SK-N-SH (cell line): Measurements from ENCODE around the gene PAMR1. TPM values are rescaled to one million over a fixed set of nuclear protein-coding genes. Genes with fewer than 3 reads are reported as not detected.

Experiments
- CTCF ChIA-PET: fragments of 300-600, 350-600 bp; formaldehyde crosslinking; extraction: SDS; loops from one replicate; lab custom pipeline; 2021; lab: Yijun Ruan, JAX
- POLR2A ChIA-PET: fragments of 350-600 bp; sonication (Branson Sonifier 250); formaldehyde crosslinking; extraction: SDS; loops from one replicate; lab custom pipeline; 2020; ENCODE audit warnings: antibody characterized with exemption, inconsistent platforms; lab: Yijun Ruan, JAX
- DNase-seq: peaks from one replicate; pipeline ENCODE4 v3.0.0; 2012
- H2AFZ ChIP-seq: fragments of 200-600 bp; sonication (generic); 2 replicates; pipeline ENCODE4 v1.8.1; 2016; ENCODE audit warnings: antibody characterized with exemption, mild to moderate bottlenecking, low read depth
- H3F3A ChIP-seq: fragments of 200-600 bp; sonication (generic); replicated peaks from 2 replicates; pipeline ENCODE3; 2016; ENCODE audit warnings: antibody characterized with exemption, mild to moderate bottlenecking; ENCODE audit not compliant: insufficient read depth
- H3K27ac ChIP-seq, 2 experiments: fragments of 200-500 bp in 1 of 2; fragments of 200-600 bp in 1 of 2; sonication (Bioruptor generic) in 1 of 2; sonication (generic), shearing (Covaris generic) in 1 of 2; 2 replicates each; pipeline versions ENCODE4 v1.5.1 to v1.6.1; 2014 to 2016; ENCODE audit warnings: low read depth in 2 of 2, inconsistent platforms in 1 of 2, low read length in 1 of 2, mild to moderate bottlenecking in 1 of 2, mixed read lengths in 1 of 2
- H3K27me3 ChIP-seq: fragments of 200-600 bp; sonication (generic), shearing (Covaris generic); 2 replicates; pipeline ENCODE4 v1.6.1; 2016; ENCODE audit warnings: mixed run types; ENCODE audit not compliant: insufficient read depth
- H3K36me3 ChIP-seq, 2 experiments: fragments of 200-500 bp in 1 of 2; fragments of 200-600 bp in 1 of 2; sonication (Bioruptor generic) in 1 of 2; sonication (generic) in 1 of 2; replicated peaks in 1 of 2; 2 replicates each; pipeline versions ENCODE3 to v1.5.1; 2014 to 2016; ENCODE audit warnings: low read length in 1 of 2, mild to moderate bottlenecking in 1 of 2; ENCODE audit not compliant: insufficient read depth in 2 of 2, control insufficient read depth in 1 of 2
- H3K4me1 ChIP-seq, 2 experiments: fragments of 200-500 bp in 1 of 2; fragments of 200-600 bp in 1 of 2; sonication (Bioruptor generic) in 1 of 2; sonication (generic), shearing (Covaris generic) in 1 of 2; 2 replicates each; pipeline versions ENCODE4 v1.5.1 to v1.6.1; 2014 to 2016; ENCODE audit warnings: low read depth in 1 of 2, low read length in 1 of 2, mixed run types in 1 of 2; ENCODE audit not compliant: insufficient read depth in 2 of 2, control insufficient read depth in 1 of 2
- H3K4me2 ChIP-seq: fragments of 200-600 bp; sonication (generic), shearing (Covaris generic); 2 replicates; pipeline ENCODE4 v1.6.1; 2017; ENCODE audit warnings: mixed run types
- H3K4me3 ChIP-seq, 2 experiments: fragments of 200-500 bp in 1 of 2; fragments of 200-600 bp in 1 of 2; sonication (Bioruptor generic) in 1 of 2; sonication (generic), shearing (Covaris generic) in 1 of 2; 2 replicates each; pipeline versions ENCODE4 v1.5.1 to v1.8.1; 2014 to 2016; ENCODE audit warnings: low read depth in 2 of 2, inconsistent platforms in 1 of 2, low read length in 1 of 2, mild to moderate bottlenecking in 1 of 2, mixed read lengths in 1 of 2, moderate library complexity in 1 of 2
- H3K79me2 ChIP-seq: fragments of 200-600 bp; sonication (generic); 2 replicates; pipeline ENCODE4 v1.8.1; 2017; ENCODE audit warnings: mild to moderate bottlenecking; ENCODE audit not compliant: insufficient read depth
- H3K9ac ChIP-seq: fragments of 200-600 bp; sonication (generic); 2 replicates; pipeline ENCODE4 v1.6.1; 2017; ENCODE audit warnings: mixed run types
- H3K9me2 ChIP-seq: fragments of 200-600 bp; sonication (generic); 2 replicates; pipeline ENCODE4 v1.6.1; 2017; ENCODE audit warnings: mixed run types
- H3K9me3 ChIP-seq: fragments of 200-600 bp; sonication (generic); 2 replicates; pipeline ENCODE4 v1.6.1; 2017; ENCODE audit warnings: mixed run types, mild to moderate bottlenecking, moderate library complexity
- H4K20me1 ChIP-seq: fragments of 200-600 bp; sonication (generic); 2 replicates; pipeline ENCODE4 v1.6.1; 2017; ENCODE audit warnings: mild to moderate bottlenecking, mixed run types; ENCODE audit not compliant: insufficient read depth
- CHD2 ChIP-seq: fragments of 150-350 bp; IDR thresholded peaks from 2 replicates; pipeline ENCODE4 v1.6.1; 2018; ENCODE audit warnings: low read length; ENCODE audit not compliant: partially characterized antibody
- CTCF ChIP-seq: fragments of 200-600 bp; sonication (generic); IDR thresholded peaks from 2 replicates; pipeline ENCODE4 v1.6.1; 2017; ENCODE audit warnings: antibody characterized with exemption, mild to moderate bottlenecking, moderate library complexity
- ELF1 ChIP-seq: IDR thresholded peaks from 2 replicates; pipeline ENCODE4 v1.4.0; 2012
- EZH2phosphoT487 ChIP-seq: fragments of 200-600 bp; sonication (generic); IDR thresholded peaks from 2 replicates; pipeline ENCODE4 v1.6.1; 2017; ENCODE audit warnings: low read depth, mixed run types, mild to moderate bottlenecking, antibody characterized with exemption, moderate library complexity, borderline replicate concordance
- FOSL2 ChIP-seq: IDR thresholded peaks from 2 replicates; pipeline ENCODE4 v1.4.0; 2012; ENCODE audit warnings: low read depth, mild to moderate bottlenecking, moderate library complexity, borderline replicate concordance
- FOXJ3 ChIP-seq: sonication (generic); formaldehyde crosslinking; IDR thresholded peaks from 2 replicates; pipeline ENCODE4 v1.5.1; 2020; ENCODE audit warnings: mild to moderate bottlenecking, missing genetic modification reagents
- GABPA ChIP-seq: IDR thresholded peaks from 2 replicates; pipeline ENCODE4 v1.4.0; 2012; ENCODE audit warnings: low read depth, mild to moderate bottlenecking
- JUND ChIP-seq: IDR thresholded peaks from 2 replicates; pipeline ENCODE4 v1.4.0; 2012
- MXI1 ChIP-seq: IDR thresholded peaks from 2 replicates; pipeline ENCODE4 v1.6.1; 2012; ENCODE audit warnings: mild to moderate bottlenecking, low read depth, low read length, improper control_type of control experiment
- NFIC ChIP-seq: IDR thresholded peaks from 2 replicates; pipeline ENCODE4 v1.4.0; 2012; ENCODE audit warnings: borderline replicate concordance
- NRF1 ChIP-seq: IDR thresholded peaks from 2 replicates; pipeline ENCODE4 v1.6.1; 2012; ENCODE audit warnings: low read depth, mild to moderate bottlenecking, low read length
- POLR2AphosphoS5 ChIP-seq: IDR thresholded peaks from 2 replicates; pipeline ENCODE4 v1.6.1; 2012; ENCODE audit warnings: low read depth, low read length
- RAD21 ChIP-seq: IDR thresholded peaks from 2 replicates; pipeline ENCODE4 v1.6.1; 2012; ENCODE audit warnings: mild to moderate bottlenecking, low read length
- SMC3 ChIP-seq: IDR thresholded peaks from 2 replicates; pipeline ENCODE4 v1.6.1; 2012; ENCODE audit warnings: low read depth, low read length, improper control_type of control experiment
- TCF12 ChIP-seq: IDR thresholded peaks from 2 replicates; pipeline ENCODE4 v1.4.0; 2012
- TEAD4 ChIP-seq: IDR thresholded peaks from 2 replicates; pipeline ENCODE4 v1.4.0; 2012; ENCODE audit warnings: mild to moderate bottlenecking, borderline replicate concordance; ENCODE audit not compliant: insufficient read depth
- USF1 ChIP-seq: IDR thresholded peaks from 2 replicates; pipeline ENCODE4 v1.4.0; 2012; ENCODE audit warnings: low read depth, borderline replicate concordance
- USF2 ChIP-seq: fragments of 150-350 bp; IDR thresholded peaks from 2 replicates; pipeline ENCODE4 v1.6.1; 2017; ENCODE audit warnings: antibody characterized with exemption, low read length, low read depth, borderline replicate concordance
- whole genome bisulfite sequencing: methylation state at CpG from one replicate; pipeline ENCODE4 v1.1.6; 2017; ENCODE audit warnings: low lambda C conversion rate; 5-methylcytosine and 5-hydroxymethylcytosine counted together
- polyA plus RNA-seq, 3 experiments: library from polyadenylated mRNA; depleted of rRNA; stranded (reverse); fragments of >200 nt; gene quantifications; 2 replicates each; pipeline ENCODE4 v1.2.3, GENCODE V29; 2012

Gene PAMR1
- polyA plus RNA-seq, 1 of the 3 experiments (the other 2 are of a cell fraction): 0.31 TPM

GRCh38 chr11:35559949-35560348, 34.5 kb upstream of the PAMR1 start:
- 91% methylated on average over 5 of the region's 5 CpGs for WGBS
- H3K9me3 ChIP-seq: no peaks in the 10 kb centered on the region
- no peak overlapping the region for H3K4me2 ChIP-seq
- H3K9ac ChIP-seq: no peak overlapping the region
- no peak overlapping the region for H2AFZ ChIP-seq
- no peaks in the 10 kb centered on the region for H3K9me2 ChIP-seq
- peaks cover 4% of the 10 kb centered on the region in 2 experiments; a peak in 3 of 4 replicates for H3K4me1 ChIP-seq
- H3K27me3 ChIP-seq: no peaks in the 10 kb centered on the region
- no peaks in the 10 kb centered on the region for H3K36me3 ChIP-seq
- no peak for DNase-seq
- TF ChIP-seq NFIC (no peak), CTCF (no peak), ELF1 (no peak), NRF1 (no peak), CHD2 (no peak), RAD21 (no peak), USF2 (no peak), TEAD4 (no peak), GABPA (no peak)
- H3K27ac ChIP-seq: no peak overlapping the region
- peaks cover 7% of the 10 kb centered on the region for H3F3A ChIP-seq
- no peaks in the 10 kb centered on the region for H4K20me1 ChIP-seq
- ChIA-PET CTCF (no interaction called here), POLR2A (no interaction called here)
- no peak overlapping the region for H3K4me3 ChIP-seq
- no peaks in the 10 kb centered on the region for H3K79me2 ChIP-seq

- 85% methylated on average over 3 of the region's 3 CpGs for WGBS
- no peaks in the 10 kb centered on the region for H4K20me1 ChIP-seq
- no peaks in the 10 kb centered on the region for H3K9me3 ChIP-seq
- DNase-seq: no peak
- no peak overlapping the region for H3K4me2 ChIP-seq
- peaks cover 4 to 18% of the 10 kb centered on the region in 2 experiments; a peak in 3 of 4 replicates for H3K4me1 ChIP-seq
- no peak overlapping the region for H2AFZ ChIP-seq
- H3K36me3 ChIP-seq: no peaks in the 10 kb centered on the region
- no peak overlapping the region for H3K9ac ChIP-seq
- no peak overlapping the region for H3K27ac ChIP-seq
- ChIA-PET CTCF (no interaction called here), POLR2A (no interaction called here)
- peaks cover 11% of the 10 kb centered on the region for H3F3A ChIP-seq
- no peak for TF ChIP-seq TCF12
- TF ChIP-seq SMC3: no peak
- no peak for TF ChIP-seq GABPA
- TF ChIP-seq TEAD4: no peak
- no peak for TF ChIP-seq MXI1
- TF ChIP-seq NFIC: no peak
- TF ChIP-seq POLR2AphosphoS5: no peak
- TF ChIP-seq FOXJ3: no peak
- TF ChIP-seq FOSL2: no peak
- TF ChIP-seq EZH2phosphoT487: no peak
- TF ChIP-seq USF1: no peak
- TF ChIP-seq JUND: no peak
- no peaks in the 10 kb centered on the region for H3K9me2 ChIP-seq
- H3K27me3 ChIP-seq: no peaks in the 10 kb centered on the region
- no peak overlapping the region for H3K4me3 ChIP-seq
- no peaks in the 10 kb centered on the region for H3K79me2 ChIP-seq
Observed at GRCh38 chr11:35558513-35558912, 33.1 kb upstream of the PAMR1 start.
